Measurements from ENCODE around the gene KCNN2.

Gene KCNN2

DNA sequence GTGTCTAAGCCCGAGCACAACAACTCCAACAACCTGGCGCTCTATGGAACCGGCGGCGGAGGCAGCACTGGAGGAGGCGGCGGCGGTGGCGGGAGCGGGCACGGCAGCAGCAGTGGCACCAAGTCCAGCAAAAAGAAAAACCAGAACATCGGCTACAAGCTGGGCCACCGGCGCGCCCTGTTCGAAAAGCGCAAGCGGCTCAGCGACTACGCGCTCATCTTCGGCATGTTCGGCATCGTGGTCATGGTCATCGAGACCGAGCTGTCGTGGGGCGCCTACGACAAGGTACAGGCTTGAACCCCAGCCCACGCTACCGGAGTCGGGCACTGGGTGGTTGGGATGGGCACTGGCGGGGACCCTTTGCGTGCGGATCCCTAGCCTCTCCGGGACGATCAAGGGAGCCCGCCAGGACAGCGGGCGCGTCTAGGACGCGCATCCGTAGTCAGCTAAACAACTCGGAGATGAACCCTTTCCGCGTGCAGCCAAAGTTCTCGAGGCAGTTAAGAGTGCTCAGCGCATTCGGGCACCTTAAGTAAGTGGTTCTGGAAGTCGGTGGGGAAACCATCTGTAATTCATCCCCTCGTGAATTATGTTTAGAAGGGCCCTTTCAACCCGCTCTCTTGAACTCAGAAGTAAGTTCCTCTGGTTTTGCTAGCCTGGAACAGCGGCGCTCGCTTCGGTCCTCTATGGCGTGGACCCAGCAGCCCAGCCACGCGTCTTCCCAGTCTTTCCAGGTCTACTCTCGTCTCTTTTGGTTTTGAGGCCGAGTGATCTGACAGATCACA, 1.3 kb downstream of the KCNN2 start:
- no peak for DNase-seq (ENCODE audit: low spot score)

DNA sequence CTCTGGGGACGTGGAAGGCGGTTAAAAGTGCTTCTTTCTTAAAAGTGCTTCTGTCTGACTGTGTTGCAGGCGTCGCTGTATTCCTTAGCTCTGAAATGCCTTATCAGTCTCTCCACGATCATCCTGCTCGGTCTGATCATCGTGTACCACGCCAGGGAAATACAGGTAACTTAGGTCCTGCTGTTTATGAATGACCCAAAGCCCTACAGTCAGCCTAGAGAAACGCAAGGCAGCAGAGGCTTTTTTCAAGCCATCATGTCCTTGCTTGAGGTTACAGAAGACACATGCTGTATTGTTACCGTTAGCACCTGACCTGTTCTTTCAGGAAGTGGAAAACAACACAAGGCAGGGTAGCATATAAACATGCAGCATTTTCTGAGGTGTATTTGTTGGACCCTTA, 2.0 kb downstream of the KCNN2 start:
- no peak for DNase-seq (ENCODE audit: low spot score)

DNA sequence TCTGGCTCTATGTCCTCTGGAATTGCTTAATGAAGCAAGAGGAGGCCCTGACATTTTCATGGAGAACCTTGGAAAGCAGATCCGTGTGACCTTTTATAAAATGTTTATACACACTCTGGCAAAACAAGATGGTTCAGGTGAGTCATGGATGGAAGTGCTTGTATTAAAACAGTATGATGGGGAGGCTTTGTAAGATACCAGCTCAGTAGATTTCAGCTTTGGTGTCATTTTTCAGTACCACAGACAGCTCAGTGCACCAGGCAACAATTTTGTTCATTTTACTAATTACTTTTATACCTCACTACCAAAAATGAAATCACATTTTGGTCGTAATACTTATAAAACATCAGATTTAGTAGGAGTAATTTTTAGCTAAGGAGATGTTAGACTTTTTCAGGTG, 5.2 kb downstream of the KCNN2 start:
- DNase-seq (ENCODE audit: low spot score): peak; percentile 22

DNA sequence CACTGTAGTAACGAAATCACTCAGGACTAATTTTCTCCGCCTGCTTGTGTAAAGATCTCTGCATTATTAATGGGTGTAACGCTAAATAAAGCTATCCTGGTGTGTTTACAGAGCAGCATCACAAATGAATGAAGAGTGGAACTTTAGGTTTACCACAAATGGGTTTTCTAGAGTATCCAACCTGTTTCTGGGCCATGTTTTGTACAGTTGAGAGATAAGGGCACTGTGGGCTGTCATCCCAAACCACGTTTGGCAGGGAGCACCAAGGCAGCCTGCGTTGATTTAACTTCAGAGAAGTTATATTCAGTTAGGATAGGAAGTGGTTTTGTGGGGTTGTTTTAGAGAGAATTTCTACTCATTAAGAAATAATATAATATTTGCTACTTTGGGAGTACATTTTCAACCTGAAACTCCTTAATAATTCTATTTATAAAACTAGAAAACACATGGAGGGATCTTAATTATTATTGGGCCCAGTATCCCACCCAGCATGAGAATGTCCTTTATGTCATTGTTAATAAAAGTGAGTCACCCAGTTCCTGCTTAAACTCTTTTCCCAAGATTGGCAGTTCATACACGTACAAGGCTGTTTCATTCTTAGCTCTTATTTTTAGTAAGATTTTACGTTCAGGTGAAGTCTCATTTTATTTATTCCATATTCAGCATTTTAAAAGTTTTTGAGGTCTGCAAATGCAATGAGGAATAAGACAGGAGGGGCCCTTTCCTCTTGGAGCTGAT, 8.0 kb downstream of the KCNN2 start:
- DNase-seq (ENCODE audit: low spot score): no peak

DNA sequence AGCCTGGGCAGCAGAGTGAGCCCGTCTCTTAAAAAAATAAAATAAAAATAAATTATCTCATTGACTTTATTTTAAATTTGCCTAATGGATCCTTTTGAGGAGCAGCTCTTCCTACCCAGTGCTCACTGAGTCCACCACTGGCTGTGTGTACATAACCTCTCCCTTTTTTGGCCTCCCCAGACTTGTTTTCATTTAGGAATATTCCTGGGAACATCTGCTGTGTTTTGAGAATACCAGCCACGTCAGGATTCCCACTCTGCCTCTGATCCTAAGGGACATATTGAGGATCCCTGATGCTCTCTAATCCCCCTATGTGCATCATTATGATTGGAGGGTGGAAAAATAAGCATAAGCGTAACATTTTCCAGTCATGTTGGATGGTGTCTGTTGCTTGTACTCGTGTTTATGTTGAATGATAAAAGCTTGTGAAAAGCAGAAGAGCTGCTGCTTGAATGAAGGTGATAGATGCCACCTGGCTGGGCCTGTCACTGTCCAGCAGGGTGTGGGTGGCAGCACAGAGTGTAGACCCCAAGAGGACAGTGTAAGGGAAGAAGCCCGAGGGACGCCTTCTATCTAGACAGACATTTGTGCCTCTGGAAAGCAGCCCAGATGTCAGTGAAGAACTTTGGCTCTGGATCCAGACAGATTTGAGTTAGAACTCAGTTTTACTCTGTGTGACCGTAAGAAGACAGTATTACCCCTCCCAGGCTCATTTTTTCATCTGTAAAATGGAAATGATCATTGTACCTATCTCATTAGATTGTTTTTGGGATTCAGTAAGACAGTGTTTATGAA, 15.4 kb downstream of the KCNN2 start:
- DNase-seq (ENCODE audit: low spot score): no peak

DNA sequence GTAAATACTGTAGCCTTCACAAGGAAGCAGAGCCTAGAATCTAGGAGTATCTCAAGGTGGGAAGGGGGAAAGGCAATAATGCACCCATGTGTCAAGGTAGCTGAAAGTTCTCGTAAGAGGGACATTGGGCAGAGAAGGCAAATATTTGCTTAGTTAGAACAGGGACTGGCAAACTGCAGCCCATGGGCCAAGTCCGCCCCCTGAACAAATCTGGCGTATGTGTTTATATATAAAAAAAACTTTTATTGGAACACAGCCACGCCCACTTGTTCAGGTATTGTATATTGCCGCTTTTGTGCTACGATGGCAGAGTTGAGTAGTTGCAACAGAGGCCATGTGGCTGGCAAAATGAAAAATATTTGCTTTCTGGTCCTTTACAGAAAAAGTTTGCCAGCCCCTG, 16.1 kb downstream of the KCNN2 start:
- no peak for DNase-seq (ENCODE audit: low spot score)

DNA sequence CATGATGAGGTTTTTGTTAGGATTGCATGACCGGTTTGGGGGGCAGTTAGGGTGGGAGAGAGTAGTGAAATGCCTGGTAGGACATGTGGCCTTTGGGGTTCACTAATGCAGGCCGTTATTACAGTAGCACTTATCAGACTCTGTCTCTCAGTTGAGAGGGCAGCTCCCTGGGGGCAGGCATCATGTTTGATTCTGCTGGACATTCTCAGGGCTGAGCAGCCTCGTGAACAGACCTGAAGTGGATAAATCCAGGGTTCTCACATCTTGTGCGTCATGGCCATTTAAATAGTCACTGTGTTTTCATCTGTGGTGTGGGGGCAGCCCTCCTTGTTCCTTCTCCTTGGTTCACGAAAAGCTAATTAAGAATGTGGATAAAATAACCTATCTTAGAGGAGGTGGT, 18.9 kb downstream of the KCNN2 start:
- DNase-seq (ENCODE audit: low spot score): no peak

DNA sequence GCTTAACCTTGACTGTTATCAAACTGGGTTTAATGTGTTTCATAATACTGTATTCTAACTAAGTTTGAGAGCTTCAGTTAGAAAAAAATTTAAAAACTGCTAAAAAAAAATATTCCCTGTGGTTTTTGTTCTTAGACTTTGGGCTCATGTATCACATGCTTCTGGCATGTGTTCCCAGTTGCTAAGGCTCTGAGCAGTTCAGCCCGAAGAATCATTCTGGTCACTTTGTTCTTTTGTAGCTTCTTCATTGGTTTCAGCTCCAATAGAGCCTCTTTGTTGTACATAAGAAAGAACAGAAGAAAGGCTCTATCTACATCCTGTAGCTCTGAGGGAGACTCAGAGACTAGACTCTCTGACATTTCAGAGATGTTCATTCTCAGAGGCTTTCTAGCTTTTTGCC, 25.6 kb downstream of the KCNN2 start:
- DNase-seq (ENCODE audit: low spot score): no peak

DNA sequence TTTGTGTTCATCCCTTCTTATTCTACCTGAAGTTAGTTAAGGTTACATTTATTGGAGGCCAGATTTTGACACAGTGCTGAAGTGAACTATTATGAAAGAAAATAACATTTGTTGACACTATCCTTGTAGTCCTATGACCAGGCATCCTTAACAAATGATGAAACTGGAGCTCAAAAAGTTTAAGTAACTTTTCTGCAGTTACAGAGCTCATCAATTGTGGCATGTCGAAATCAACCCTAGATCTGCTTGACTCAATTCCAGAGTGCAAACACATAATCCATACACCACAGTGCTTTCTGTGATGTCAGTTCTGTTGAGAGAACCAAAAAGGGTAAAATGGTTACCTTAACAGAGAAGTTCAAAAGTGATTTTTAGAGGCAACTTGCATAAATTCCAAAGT, 28.6 kb downstream of the KCNN2 start:
- DNase-seq (ENCODE audit: low spot score): no peak

DNA sequence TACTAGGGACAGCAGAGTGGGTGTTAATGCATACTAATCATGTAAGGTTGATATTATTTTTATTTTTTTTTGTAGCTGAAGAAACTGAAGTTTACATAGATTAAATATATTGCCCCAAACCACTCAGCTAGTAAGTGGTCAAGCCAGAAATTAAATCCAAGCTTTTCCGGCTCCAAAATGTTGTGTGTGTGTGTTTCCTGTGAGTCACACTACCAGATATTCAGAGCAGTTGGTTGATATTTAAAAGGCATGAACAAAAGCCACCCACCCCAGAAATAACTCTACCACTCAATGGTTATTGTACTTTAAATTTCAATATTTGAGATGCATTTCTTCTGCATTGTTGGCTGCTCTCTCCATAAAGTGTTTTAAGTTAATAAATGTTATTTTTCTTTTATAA, 29.5 kb downstream of the KCNN2 start:
- DNase-seq (ENCODE audit: low spot score): no peak

DNA sequence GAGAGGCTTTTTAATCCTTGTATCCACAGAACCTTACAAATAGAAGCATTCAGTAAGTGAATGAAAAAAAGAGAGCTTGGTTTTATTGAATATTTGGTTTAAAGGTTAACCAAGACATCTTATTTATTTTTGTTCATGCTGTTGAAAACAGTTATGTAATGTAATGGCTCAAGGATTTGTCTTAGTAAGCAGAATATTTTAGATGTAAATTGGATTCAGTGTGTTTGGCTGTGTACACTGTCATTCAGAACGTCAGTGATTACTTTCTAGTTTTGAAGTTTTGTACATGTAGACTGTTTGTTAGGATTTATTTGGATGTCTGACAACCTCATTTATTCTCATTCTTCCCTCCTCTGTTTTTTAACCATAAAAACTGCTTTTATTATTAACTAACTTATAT, 31.3 kb downstream of the KCNN2 start:
- no peak for DNase-seq (ENCODE audit: low spot score)

DNA sequence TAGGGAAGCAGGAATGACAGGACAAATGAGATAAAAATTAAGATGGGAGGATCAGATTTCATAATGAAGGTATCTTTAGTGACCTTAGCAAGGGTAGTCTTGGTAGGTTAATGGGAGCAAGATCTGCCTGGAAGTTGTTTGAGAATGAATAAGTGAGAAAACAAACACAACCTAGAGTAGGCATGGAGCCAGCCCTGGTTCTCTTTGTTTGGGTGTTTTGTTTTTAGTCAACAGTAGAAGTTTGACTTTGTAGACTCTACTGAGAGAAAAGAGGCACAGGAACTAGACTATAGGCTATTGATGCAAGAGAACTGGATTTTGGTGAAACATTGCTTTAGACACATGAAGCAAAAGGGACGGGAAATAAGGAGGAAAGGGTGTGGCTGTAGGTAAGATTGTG, 40.3 kb downstream of the KCNN2 start:
- no peak for DNase-seq (ENCODE audit: low spot score)

DNA sequence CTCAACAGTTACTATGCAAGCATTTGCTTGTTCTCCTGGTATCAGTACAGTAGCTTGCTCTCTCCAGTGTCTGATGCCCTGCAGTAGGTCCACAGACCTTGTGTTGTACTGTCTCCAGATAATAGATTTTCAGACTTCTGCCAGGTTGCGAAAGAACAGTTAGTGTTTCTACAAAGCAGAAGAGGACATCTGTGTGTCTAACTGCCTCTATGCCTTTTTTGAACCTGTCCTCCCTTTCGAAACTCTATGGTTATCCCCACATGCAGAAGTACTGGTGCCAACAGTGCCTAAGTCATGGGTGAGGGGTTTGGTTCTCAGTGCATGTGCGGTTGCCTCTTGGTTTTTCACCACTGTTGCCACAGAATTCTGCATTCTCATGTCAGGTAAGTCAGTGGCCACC, 45.9 kb downstream of the KCNN2 start:
- no peak for DNase-seq (ENCODE audit: low spot score)

DNA sequence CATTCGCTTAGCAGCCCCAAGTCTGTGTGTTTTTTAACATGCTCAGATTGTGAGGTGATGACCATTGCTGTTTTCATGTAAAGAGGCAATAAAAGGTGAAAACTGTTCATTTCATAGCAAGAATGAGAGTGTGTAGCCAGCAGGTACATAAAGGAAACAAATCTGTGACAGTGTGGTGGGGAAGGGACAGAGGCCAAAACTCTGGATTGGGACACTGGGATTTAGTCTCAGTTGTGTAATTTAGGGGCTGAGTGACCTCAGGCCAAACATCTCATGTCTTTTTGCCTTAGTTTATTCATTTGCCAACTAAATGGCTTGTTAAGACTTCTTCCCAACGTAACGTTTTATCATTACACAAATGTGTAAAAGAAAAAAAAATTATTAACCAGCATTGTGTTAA, 47.0 kb downstream of the KCNN2 start:
- no peak for DNase-seq (ENCODE audit: low spot score)

DNA sequence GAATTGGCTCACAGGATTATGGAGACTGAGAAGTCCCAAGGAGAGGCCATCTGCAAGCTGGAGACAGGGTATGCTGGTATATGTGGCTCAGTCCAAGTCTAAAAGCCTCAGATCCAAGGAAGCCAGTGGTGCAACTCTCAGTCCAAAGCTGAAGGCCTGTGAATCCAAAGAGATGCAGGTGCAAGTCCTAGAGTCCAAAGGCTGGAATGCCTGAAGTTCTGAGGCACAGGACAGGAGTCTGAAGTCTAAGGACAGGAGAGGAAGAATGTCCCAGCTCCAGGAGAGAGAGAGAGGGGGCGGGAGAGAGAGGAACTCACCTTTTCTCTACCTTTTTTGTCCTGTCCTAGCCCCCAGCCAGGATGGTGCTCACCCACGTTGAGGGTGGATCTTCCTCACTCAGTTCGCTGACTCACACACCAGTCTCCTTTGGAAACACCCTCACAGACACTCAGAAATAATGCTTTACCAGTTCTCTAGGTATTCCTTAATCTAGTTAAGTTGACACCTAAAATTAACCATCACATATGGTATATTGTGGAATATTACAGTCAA, 49.6 kb downstream of the KCNN2 start:
- DNase-seq (ENCODE audit: low spot score): no peak

DNA sequence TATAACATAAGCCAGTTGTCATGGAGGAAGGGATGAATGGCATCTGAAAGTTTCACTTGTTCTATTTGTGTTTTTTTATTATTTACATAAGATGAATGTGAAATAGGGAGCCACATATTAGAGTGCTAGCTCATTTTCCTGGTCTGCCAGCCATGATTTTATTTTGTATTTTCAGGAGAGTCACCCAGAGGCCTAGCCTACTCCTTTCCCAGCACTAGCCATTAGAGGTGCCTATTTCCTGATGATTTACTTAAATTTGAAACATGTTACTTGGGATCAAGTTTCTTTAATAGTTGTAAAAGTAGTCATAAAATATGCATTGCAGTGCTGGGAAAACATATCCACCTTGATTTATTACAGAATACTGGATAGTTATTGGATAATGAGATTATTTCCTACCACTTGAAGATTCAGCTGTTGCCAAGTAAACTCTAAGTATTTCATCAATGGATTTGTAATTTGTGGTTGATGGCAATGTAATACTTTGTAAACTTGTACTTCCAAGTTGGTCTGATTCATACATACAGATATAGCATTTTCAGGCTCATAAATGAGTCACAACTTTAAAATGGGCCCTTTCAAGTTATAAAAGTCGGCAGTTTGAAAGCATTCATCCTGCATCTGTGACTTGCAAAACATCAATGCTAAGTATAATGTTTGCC, 50.8 kb downstream of the KCNN2 start:
- peak; percentile 29 for DNase-seq (ENCODE audit: low spot score)

DNA sequence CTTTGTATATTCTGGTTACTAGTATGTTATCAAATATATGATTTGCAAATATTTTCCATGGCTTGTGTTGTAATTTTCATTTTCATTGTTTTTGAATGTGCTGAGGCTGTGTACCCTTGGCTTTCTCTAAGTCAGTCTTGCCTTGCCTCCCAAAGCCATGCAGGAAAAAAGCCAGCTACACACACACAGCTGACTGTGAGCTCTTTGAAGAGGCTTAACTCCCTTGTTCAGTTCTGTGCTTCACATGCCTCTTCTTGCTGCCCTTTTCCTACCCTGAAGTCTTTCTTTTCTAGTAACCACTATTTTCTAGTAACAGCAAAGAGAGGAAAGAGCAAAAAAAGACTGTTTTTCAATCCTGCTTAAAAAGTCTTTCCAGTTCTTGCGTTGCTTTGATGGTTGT, 53.9 kb downstream of the KCNN2 start:
- no peak for DNase-seq (ENCODE audit: low spot score)

DNA sequence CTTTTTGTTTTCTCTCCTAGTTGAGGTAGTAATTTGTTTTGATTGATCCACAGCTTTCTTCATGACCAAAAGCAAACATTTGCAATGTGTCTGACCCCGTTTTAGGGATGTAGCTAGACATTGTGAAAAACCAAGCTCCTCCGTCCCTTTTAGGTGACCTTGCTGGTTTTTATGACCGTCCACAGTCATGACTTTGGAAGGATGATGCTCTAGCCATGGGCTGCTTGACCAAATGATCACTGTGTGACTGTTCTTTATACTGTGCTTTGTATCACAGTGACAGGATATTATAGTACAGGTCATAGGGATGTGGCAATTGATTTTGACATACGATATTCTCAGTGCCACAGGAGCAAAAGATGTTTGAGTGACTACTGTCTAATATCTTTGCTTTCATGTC, 54.4 kb downstream of the KCNN2 start:
- DNase-seq (ENCODE audit: low spot score): no peak

DNA sequence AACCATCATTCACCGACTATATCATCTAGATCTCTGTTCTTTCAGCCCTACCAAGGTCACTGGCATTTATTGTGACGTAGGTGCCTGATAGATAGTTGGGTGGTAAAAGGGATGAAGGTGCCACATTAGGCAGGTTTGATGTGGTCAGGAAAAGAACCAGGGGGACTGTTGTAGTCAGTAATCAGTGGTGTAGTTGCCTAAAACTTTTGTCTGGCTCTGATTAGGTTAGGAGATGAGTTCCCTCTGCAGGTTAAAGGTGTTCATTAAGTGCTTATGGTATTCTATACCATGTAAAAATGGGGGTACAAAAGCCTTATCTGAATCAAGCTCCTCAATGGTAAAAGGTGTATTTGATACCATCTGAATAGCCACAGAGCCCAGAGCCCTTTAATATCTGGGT, 55.6 kb downstream of the KCNN2 start:
- no peak for DNase-seq (ENCODE audit: low spot score)

DNA sequence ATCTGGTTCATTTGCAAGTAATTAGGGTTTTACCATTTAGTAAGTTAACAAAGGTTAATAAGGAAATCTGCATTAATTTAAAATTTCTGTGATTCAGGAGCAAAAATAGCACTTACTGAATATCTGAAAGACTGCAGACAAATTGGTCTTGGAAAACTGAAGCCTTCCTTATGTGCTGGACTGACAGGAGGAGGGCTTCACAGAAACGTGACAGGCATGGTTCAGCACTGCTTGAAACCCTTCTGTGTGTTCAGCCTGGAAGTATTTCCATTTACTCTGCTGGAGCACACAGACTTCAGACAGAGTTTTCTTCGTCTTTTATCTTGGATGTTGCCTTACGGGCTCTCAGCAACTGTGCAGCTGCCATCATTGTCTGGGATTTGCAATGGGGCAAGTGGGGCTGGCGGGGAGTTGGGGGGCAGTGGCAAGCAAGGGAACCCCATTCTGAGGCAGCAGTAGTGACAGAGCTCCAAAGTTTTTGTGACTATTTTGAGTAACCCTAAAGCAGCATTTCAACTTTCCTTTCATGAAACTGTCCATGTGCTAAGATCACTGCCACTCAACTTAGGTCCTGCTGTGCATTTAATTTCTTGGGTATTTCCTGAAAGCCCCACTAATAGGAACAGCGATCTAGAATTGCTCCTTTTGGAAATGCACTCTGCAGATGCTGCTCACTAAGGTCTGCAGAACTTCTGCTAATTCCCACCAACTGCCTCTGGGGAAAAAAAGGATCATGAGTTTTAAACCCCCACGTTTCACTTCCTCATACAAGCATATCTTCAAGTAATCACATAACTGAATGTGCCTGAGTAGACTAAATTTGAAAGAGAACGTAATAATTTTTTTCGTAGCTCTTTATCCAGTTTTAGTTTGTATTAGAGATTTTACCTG, 56.6 kb downstream of the KCNN2 start:
- no peak for DNase-seq (ENCODE audit: low spot score)

DNA sequence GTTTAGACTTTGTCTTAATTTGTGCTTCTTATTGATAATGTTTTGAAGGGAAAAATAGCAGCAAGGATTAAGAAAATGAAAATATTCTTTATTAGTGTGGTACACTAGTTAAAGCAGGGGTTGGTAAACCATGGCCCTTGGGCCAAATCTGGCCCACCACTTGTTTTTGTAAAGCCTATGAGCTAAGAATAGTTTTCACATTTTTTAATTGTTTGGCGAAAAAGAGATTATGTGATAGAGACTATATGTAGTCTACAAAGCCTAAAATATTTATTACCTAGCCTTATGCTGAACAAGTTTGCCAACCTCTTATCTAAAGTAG, 57.2 kb downstream of the KCNN2 start:
- DNase-seq (ENCODE audit: low spot score): no peak
